ENCODE data around the gene DUSP16.
"Not testable (repeated sequence)": the region's sequence is repeated elsewhere in the genome, so short reads cannot be mapped to it uniquely, and the experiment has no call there.

- TF ChIP-seq CTCF (IDR thresholded peaks at IDR 0.05; ENCODE audit: poor library complexity, severe bottlenecking); MXI1 (conservative IDR thresholded peaks at IDR 0.05; ENCODE audit: poor library complexity, severe bottlenecking); POLR2AphosphoS5 (IDR thresholded peaks at IDR 0.05); EZH2 (IDR thresholded peaks at IDR 0.05; ENCODE audit: borderline replicate concordance, insufficient read depth, low read length, poor library complexity, severe bottlenecking): not testable (repeated sequence)
Observed at GRCh38 chr12:12595929-12596328, 33.3 kb upstream of the DUSP16 start.

Data from neural cell (in vitro differentiated cells).